K562 (cell line): ENCODE data around the gene FRMD4A.

ENCODE experiments used
- ATF6 ChIP-seq: sonication (generic); formaldehyde crosslinking; IDR thresholded peaks from 2 replicates; pipeline ENCODE4 v1.4.0; 2020; ENCODE audit warnings: mild to moderate bottlenecking, missing genetic modification reagents
- CHD2 ChIP-seq: IDR thresholded peaks from 2 replicates; pipeline ENCODE4 v1.6.1; 2011; ENCODE audit warnings: low read depth, low read length
- FOSL1 ChIP-seq: fragments of 200-800 bp; sonication (Bioruptor generic); conservative IDR thresholded peaks from 2 replicates; pipeline ENCODE4 v1.6.1; 2016; ENCODE audit warnings: missing genetic modification characterization, missing compliant biosample characterization
- HCFC1 ChIP-seq: IDR thresholded peaks from 2 replicates; pipeline ENCODE4 v1.6.1; 2012; ENCODE audit warnings: low read depth, low read length, improper control_type of control experiment
- LEF1 ChIP-seq: fragments of 450-650 bp; IDR thresholded peaks from 2 replicates; pipeline ENCODE4 v1.6.1; 2016; ENCODE audit warnings: mild to moderate bottlenecking
- MXD1 ChIP-seq: fragments of 250-450 bp; sonication (Bioruptor Pico); IDR thresholded peaks from 2 replicates; pipeline ENCODE4 v1.8.0; 2021; ENCODE audit warnings: borderline replicate concordance, mild to moderate bottlenecking, moderate library complexity; ENCODE audit not compliant: poor library complexity, severe bottlenecking
- NRF1 ChIP-seq, 2 experiments: fragments of 450-650 bp; IDR thresholded peaks in 1 of 2; conservative IDR thresholded peaks in 1 of 2; 2 replicates each; pipeline ENCODE4 v1.6.1; 2014; ENCODE audit warnings: mild to moderate bottlenecking in 2 of 2
- REST ChIP-seq, 2 experiments: fragments of 450-650 bp; formaldehyde crosslinking in 1 of 2; IDR thresholded peaks; 2 replicates each; pipeline versions ENCODE4 v1.4.0 to v1.6.1; 2014 to 2020; ENCODE audit warnings: mild to moderate bottlenecking in 2 of 2, borderline replicate concordance in 1 of 2, low read depth in 1 of 2
- TEAD4 ChIP-seq, 2 experiments: sonication (generic) in 1 of 2; formaldehyde crosslinking in 1 of 2; IDR thresholded peaks; 2 replicates each; pipeline versions ENCODE4 v1.6.1 to v1.8.0; 2012 to 2022; ENCODE audit warnings: borderline replicate concordance in 1 of 2, inconsistent platforms in 1 of 2, low read length in 1 of 2, mild to moderate bottlenecking in 1 of 2, missing genetic modification reagents in 1 of 2
- TF ChIP-seq, protein P1 (sequence below): fragments of 200-600 bp; sonication (generic); IDR thresholded peaks from one replicate; pipeline ENCODE4 v1.6.1; 2012; ENCODE audit warnings: mild to moderate bottlenecking, low read depth, low read length, inconsistent platforms

- TF ChIP-seq, protein P1, sequence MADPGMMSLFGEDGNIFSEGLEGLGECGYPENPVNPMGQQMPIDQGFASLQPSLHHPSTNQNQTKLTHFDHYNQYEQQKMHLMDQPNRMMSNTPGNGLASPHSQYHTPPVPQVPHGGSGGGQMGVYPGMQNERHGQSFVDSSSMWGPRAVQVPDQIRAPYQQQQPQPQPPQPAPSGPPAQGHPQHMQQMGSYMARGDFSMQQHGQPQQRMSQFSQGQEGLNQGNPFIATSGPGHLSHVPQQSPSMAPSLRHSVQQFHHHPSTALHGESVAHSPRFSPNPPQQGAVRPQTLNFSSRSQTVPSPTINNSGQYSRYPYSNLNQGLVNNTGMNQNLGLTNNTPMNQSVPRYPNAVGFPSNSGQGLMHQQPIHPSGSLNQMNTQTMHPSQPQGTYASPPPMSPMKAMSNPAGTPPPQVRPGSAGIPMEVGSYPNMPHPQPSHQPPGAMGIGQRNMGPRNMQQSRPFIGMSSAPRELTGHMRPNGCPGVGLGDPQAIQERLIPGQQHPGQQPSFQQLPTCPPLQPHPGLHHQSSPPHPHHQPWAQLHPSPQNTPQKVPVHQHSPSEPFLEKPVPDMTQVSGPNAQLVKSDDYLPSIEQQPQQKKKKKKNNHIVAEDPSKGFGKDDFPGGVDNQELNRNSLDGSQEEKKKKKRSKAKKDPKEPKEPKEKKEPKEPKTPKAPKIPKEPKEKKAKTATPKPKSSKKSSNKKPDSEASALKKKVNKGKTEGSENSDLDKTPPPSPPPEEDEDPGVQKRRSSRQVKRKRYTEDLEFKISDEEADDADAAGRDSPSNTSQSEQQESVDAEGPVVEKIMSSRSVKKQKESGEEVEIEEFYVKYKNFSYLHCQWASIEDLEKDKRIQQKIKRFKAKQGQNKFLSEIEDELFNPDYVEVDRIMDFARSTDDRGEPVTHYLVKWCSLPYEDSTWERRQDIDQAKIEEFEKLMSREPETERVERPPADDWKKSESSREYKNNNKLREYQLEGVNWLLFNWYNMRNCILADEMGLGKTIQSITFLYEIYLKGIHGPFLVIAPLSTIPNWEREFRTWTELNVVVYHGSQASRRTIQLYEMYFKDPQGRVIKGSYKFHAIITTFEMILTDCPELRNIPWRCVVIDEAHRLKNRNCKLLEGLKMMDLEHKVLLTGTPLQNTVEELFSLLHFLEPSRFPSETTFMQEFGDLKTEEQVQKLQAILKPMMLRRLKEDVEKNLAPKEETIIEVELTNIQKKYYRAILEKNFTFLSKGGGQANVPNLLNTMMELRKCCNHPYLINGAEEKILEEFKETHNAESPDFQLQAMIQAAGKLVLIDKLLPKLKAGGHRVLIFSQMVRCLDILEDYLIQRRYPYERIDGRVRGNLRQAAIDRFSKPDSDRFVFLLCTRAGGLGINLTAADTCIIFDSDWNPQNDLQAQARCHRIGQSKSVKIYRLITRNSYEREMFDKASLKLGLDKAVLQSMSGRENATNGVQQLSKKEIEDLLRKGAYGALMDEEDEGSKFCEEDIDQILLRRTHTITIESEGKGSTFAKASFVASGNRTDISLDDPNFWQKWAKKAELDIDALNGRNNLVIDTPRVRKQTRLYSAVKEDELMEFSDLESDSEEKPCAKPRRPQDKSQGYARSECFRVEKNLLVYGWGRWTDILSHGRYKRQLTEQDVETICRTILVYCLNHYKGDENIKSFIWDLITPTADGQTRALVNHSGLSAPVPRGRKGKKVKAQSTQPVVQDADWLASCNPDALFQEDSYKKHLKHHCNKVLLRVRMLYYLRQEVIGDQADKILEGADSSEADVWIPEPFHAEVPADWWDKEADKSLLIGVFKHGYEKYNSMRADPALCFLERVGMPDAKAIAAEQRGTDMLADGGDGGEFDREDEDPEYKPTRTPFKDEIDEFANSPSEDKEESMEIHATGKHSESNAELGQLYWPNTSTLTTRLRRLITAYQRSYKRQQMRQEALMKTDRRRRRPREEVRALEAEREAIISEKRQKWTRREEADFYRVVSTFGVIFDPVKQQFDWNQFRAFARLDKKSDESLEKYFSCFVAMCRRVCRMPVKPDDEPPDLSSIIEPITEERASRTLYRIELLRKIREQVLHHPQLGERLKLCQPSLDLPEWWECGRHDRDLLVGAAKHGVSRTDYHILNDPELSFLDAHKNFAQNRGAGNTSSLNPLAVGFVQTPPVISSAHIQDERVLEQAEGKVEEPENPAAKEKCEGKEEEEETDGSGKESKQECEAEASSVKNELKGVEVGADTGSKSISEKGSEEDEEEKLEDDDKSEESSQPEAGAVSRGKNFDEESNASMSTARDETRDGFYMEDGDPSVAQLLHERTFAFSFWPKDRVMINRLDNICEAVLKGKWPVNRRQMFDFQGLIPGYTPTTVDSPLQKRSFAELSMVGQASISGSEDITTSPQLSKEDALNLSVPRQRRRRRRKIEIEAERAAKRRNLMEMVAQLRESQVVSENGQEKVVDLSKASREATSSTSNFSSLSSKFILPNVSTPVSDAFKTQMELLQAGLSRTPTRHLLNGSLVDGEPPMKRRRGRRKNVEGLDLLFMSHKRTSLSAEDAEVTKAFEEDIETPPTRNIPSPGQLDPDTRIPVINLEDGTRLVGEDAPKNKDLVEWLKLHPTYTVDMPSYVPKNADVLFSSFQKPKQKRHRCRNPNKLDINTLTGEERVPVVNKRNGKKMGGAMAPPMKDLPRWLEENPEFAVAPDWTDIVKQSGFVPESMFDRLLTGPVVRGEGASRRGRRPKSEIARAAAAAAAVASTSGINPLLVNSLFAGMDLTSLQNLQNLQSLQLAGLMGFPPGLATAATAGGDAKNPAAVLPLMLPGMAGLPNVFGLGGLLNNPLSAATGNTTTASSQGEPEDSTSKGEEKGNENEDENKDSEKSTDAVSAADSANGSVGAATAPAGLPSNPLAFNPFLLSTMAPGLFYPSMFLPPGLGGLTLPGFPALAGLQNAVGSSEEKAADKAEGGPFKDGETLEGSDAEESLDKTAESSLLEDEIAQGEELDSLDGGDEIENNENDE, result no peak
- no peak for TF ChIP-seq TEAD4 (IDR thresholded peaks at IDR 0.05; ENCODE audit: low read length)
- TF ChIP-seq TEAD4 (CRISPR knock-in tag; IDR thresholded peaks at IDR 0.05; ENCODE audit: borderline replicate concordance), result no peak
- no peak for TF ChIP-seq ATF6 (CRISPR knock-in tag)
- no peak for TF ChIP-seq NRF1 (conservative IDR thresholded peaks at IDR 0.05 in 1 of 2, IDR thresholded peaks at IDR 0.05 in 1 of 2)
- no peak for TF ChIP-seq FOSL1 (tag)
- no peak for TF ChIP-seq REST (IDR thresholded peaks at IDR 0.05; ENCODE audit: borderline replicate concordance)
- TF ChIP-seq REST (CRISPR knock-in tag; IDR thresholded peaks at IDR 0.05; ENCODE audit: low read depth), result no peak
- no peak for TF ChIP-seq CHD2
- TF ChIP-seq HCFC1, result no peak
- TF ChIP-seq LEF1, result no peak
- no peak for TF ChIP-seq MXD1
These were observed 245.8 kb downstream of the FRMD4A start for GRCh38 chr10:14084875-14085274.
